Lower lobe of right lung (tissue), 2 donors: Measurements from ENCODE around the gene RANBP10. TPM values are rescaled to one million over a fixed set of nuclear protein-coding genes. Genes with fewer than 3 reads are reported as not detected.

Experiments
- ATAC-seq, 2 donors: fragments of 200-7000 bp; cut with Tn5 transposase; one replicate each; pipeline ENCODE4 v1.9.1; 2020 to 2022; ENCODE audit warnings: mild to moderate bottlenecking in 2 of 2, moderate library complexity in 2 of 2
- DNase-seq: peaks from one replicate; pipeline ENCODE4 v3.0.0-alpha.2; 2020
- H3K27ac ChIP-seq: fragments of 200-600 bp; one replicate; pipeline ENCODE4 v1.8.0; 2022
- H3K27me3 ChIP-seq: fragments of 200-600 bp; one replicate; pipeline ENCODE4 v1.8.0; 2022; ENCODE audit warnings: low read depth
- H3K36me3 ChIP-seq: fragments of 200-600 bp; one replicate; pipeline ENCODE4 v1.8.0; 2022; ENCODE audit warnings: mild to moderate bottlenecking
- H3K4me1 ChIP-seq: fragments of 200-600 bp; one replicate; pipeline ENCODE4 v1.8.0; 2022
- H3K4me3 ChIP-seq: fragments of 200-600 bp; one replicate; pipeline ENCODE4 v1.8.0; 2022; ENCODE audit warnings: mild to moderate bottlenecking
- H3K9me3 ChIP-seq: fragments of 200-600 bp; one replicate; pipeline ENCODE4 v1.8.0; 2022
- intact Hi-C: fragments of 100-400 bp; cut with DNase I; formaldehyde crosslinking; loops from one replicate; pipeline ENCODE4 v1.11.0; 2022
- total RNA-seq: library from RNA; stranded (reverse); fragmentation: NEBNext Ultra II Directional; extraction: Animal tissue kit (Norgen Biotek cat#: 25700); gene quantifications from one replicate; pipeline ENCODE4 v1.2.1, GENCODE V29; 2021
- TF ChIP-seq, protein P1 (sequence below): fragments of 200-600 bp; IDR thresholded peaks from one replicate; pipeline ENCODE4 v1.8.0; 2022; ENCODE audit warnings: antibody characterized with exemption, mild to moderate bottlenecking
- donor health status: DM: no; HTN: yes; CAD: no; lungs with severe emphysema.

RANBP10 gene
- total RNA-seq, 1 donor from 2014 or later: 21.7 TPM

DNA sequence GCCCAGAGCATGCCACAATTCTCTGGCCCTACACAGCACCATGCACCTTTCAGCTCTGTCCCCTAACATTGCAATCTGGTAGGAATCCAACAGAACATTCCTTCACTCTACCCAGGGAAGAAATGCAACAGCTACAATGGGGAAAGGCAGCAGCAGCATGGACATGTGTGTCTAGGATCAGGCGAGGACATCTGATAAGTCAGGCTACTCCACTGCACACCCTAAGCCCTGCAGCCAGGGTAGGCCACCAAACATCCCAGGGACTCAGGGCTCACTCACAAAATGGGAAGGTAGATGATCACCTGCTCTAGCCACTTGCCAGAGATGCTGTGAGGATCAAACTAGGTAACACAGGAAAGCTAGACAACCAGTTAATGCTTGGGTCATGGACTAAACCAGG is 5.1 kb downstream of the RANBP10 start:
- H3K9me3 ChIP-seq: no peaks in the 10 kb centered on the region
- peaks cover 42% of the 10 kb centered on the region for H3K36me3 ChIP-seq
- TF ChIP-seq, protein P1, sequence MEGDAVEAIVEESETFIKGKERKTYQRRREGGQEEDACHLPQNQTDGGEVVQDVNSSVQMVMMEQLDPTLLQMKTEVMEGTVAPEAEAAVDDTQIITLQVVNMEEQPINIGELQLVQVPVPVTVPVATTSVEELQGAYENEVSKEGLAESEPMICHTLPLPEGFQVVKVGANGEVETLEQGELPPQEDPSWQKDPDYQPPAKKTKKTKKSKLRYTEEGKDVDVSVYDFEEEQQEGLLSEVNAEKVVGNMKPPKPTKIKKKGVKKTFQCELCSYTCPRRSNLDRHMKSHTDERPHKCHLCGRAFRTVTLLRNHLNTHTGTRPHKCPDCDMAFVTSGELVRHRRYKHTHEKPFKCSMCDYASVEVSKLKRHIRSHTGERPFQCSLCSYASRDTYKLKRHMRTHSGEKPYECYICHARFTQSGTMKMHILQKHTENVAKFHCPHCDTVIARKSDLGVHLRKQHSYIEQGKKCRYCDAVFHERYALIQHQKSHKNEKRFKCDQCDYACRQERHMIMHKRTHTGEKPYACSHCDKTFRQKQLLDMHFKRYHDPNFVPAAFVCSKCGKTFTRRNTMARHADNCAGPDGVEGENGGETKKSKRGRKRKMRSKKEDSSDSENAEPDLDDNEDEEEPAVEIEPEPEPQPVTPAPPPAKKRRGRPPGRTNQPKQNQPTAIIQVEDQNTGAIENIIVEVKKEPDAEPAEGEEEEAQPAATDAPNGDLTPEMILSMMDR: no peak
- no peak overlapping the region for H3K27ac ChIP-seq
- no peak for ATAC-seq
- peaks cover 29% of the 10 kb centered on the region for H3K4me1 ChIP-seq
- H3K27me3 ChIP-seq: no peaks in the 10 kb centered on the region
- no peak for DNase-seq
- no peak overlapping the region for H3K4me3 ChIP-seq
- intact Hi-C loops: no loop called here

DNA sequence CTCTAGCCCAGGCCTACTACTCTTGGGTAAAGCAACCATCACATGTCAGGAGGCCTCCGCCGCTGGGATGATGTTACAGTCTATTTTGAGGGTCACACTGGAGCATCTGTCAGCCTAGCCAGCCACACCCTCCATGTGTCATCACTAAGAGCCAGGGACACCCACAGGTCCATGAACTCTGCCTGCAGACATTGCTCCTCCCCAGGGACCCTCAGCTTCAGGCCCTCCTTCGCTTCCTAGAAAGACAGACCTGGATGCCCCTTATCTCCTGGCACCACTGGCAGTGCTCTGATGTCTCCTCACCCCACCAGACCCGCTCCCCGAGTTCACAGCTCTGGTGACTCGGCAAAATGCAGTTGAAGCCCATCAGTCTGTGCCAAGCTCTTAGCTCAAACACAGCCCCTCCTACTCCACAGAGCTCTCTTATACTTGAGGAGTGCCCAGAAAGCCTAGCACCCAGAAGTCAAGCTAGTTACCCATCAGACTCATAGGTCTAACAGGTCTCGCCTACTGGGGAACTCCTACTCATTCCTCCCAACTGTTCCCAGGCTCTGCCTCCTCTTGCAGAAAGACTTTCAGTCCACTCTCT is 5.9 kb downstream of the RANBP10 start:
- no peak overlapping the region for H3K27ac ChIP-seq
- H3K4me1 ChIP-seq: peaks cover 25% of the 10 kb centered on the region
- H3K27me3 ChIP-seq: no peaks in the 10 kb centered on the region
- H3K9me3 ChIP-seq: no peaks in the 10 kb centered on the region
- ATAC-seq (no peak), DNase-seq (no peak)
- peaks cover 42% of the 10 kb centered on the region for H3K36me3 ChIP-seq
- intact Hi-C loops: no loop called here
- no peak overlapping the region for H3K4me3 ChIP-seq
- TF ChIP-seq, protein P1: no peak

DNA sequence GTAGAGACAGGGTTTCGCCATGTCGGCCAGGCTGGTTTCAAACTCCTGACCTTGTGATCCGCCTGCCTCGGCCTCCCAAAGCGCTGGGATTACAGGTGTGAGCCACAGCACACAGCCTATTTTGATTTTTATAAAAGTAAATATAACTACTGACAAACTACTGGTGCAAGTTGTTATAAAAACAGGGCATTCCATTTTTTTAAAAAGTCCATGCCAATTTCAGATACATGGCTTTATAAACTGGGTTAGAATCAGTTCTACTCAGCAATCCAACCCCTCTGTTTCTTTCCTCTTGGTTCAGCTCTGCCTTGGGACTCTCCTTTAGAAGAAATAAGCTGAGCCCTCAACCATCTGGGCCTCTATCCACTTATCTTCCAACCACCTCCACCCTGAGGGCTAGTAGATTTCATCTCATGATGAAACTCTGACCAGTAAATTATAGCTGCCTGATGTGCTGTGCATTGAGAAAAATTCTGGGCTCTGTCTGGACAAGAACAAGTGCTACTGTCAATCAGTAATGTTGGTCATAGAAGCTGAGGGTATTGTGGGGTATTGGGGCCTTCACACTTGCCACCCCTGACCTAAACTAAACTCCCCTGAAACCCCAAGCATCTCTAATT is 10.2 kb downstream of the RANBP10 start:
- Histone ChIP-seq H3K9me3 (no peaks in the 10 kb centered on the region), H3K4me3 (no peak overlapping the region), H3K27me3 (no peaks in the 10 kb centered on the region), H3K36me3 (peaks cover 20% of the 10 kb centered on the region), H3K27ac (no peak overlapping the region), H3K4me1 (peaks cover 10% of the 10 kb centered on the region)
- ATAC-seq (no peak), DNase-seq (no peak)
- intact Hi-C loops: no loop called here
- TF ChIP-seq, protein P1: no peak

DNA sequence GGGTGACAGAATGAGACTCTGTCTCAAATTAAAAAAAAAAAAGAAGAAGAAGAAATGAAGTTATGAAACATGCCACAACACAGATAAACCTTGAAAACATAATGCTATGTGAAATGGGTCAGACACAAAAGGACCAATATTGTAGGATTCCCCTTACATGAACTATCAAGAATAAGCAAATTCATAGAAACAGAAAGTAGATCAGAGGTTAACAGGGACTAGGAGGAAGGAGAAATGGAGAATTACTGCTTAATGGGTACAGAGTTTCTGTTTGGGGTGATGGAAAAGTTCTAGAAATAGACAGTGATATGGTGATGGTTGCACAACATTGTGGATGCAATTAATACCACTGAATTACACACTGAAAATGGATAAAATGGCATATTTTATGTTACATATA is 16.3 kb downstream of the RANBP10 start:
- Histone ChIP-seq H3K4me1 (no peaks in the 10 kb centered on the region), H3K27me3 (no peaks in the 10 kb centered on the region), H3K36me3 (no peaks in the 10 kb centered on the region), H3K4me3 (no peak overlapping the region), H3K27ac (no peak overlapping the region), H3K9me3 (no peaks in the 10 kb centered on the region)
- no peak for DNase-seq
- no peak for ATAC-seq
- intact Hi-C loops: no loop called here
- TF ChIP-seq, protein P1: no peak

DNA sequence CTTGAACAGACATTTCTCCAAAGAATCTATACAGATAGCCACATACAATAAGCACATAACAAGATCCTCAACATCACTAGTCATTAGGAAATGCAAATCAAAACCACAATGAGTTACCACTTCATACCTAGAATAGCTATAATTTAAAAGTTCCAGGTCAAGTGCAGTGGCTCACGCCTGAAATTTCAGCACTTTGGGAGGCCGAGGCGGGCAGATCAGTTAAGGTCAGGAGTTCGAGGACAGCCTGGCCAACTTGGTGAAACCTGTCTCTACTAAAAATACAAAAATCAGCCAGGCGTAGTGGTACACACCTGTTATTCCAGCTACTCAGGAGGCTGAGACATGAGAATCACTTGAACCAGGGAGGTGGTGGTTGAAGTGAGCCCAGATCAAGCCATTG is 19.9 kb downstream of the RANBP10 start:
- Histone ChIP-seq H3K27ac (no peak overlapping the region), H3K36me3 (no peaks in the 10 kb centered on the region), H3K4me3 (no peak overlapping the region), H3K4me1 (peaks cover 17% of the 10 kb centered on the region), H3K27me3 (no peaks in the 10 kb centered on the region), H3K9me3 (no peaks in the 10 kb centered on the region)
- intact Hi-C loops: no loop called here
- TF ChIP-seq, protein P1: no peak
- no peak for DNase-seq
- ATAC-seq: no peak
